GM18907 (cell line): Measurements from ENCODE around the gene STAG3.
"Not testable (repeated sequence)": the region's sequence is repeated elsewhere in the genome, so short reads cannot be mapped to it uniquely, and the experiment has no call there.

ENCODE experiments used
- ATAC-seq: cut with Tn5 transposase; IDR thresholded peaks from one replicate; pipeline ENCODE4 v1.9.1; 2021; ENCODE audit warnings: mild to moderate bottlenecking, moderate library complexity; ENCODE audit not compliant: unreplicated experiment

STAG3 gene

DNA sequence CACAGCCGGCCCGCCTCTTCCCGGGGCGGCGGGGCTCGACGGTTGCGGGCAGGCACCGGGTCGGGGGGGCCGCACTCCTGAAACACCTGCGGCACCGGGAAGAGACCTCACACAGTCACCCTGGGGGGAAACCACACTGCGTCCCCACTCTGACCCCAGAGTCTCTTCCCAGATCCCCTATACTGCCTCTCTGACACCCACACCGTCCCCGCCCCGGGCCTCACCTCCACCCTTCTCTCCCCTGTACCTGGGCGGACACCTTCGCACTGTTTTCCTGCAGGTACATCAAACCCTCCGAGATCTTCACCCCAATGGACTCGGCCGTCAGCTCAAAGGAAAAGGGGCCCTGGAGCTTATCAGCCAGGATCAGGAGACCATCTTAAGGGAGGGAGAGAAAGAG is 5.9 kb upstream of the STAG3 start:
- ATAC-seq = no peak

DNA sequence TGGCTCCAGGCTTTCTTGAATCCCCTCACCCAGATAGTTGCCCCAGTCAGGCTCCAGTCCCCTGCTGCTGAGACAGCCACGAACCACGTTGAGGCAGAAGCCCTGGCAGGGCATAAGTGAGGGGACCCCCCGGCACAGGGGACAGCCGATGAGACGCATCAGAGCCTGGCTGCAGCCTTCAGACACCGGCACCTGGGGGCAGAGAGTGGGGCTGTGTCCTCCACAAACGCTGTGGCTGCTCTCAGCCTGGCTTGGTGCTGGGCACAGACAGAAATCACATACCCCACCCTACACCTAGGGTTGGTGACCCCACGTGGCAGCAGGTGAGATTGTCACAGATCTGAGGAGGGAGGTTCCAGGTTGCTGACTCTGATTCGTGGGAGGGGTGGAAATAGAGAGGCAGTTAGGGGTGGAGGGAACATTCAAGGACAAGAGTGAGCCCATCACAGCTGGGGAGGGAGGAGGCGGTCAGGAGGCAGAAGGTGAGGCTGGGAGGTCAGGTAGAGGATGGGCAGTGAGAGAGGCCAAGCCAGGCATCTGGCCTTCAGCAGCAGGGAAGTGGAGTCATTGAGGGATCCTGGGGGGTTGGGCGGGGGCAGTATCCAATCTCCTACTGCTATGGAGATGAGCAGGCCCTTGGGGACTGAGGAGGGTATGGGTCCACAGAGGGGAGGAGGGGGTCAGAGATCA is 3.8 kb upstream of the STAG3 start:
- ATAC-seq = no peak

GRCh38 chr7:100174582-100174981 is 3.1 kb upstream of the STAG3 start:
- ATAC-seq = no peak

DNA sequence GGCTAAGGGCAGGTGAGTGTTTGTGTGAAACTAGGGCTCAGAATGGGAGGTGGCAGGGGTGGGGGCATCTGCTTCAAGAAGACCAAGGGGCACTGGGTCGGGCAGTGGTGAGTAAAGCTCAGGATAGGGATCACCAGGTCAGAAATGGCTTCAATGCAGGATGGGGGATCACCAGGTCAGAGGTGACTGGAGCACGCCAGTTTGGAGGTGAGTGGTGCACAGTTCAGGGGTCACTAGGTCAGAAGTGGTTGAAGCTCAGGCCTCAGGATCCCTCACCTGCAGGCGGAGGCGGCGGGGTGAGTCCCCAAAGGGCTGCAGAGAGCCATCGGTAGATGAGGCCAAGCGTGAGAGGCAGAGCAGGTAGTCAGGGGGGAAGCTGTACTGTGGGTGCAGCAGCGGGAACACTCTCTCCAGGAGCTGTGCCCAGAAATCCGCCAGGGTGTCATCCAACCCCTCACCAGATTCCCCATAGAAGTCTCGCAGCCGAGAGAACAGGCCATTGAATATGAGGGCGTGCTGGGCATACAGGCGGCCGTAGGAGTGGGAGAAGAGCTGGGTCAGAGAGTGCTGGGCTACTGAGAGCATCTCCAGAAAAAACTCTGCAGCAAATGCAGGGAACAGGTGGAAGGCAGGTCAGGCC is 2.3 kb upstream of the STAG3 start:
- ATAC-seq = no peak

- ATAC-seq = no peak
These were observed 1.3 kb upstream of the STAG3 start for GRCh38 chr7:100176096-100177044.

DNA sequence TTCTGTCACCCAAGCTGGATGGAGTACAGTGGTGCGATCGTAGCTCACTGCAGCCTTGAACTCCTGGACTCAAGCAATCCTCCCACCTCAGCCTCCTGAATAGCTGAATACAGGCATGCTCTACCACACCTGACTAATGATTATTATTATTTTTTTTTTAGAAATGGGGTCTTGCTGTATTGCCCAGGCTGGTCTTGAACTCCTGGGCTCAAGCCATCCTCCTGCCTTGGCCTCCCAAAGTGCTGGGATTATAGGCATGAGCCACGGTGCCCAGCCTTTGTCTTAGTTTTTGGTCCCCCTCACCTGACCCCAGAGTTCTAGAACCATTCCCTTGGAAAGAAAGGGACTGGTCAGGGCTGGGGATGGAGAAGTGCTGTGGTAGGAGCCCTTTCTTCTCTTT is 2.4 kb downstream of the STAG3 start:
- ATAC-seq = not testable (repeated sequence)

DNA sequence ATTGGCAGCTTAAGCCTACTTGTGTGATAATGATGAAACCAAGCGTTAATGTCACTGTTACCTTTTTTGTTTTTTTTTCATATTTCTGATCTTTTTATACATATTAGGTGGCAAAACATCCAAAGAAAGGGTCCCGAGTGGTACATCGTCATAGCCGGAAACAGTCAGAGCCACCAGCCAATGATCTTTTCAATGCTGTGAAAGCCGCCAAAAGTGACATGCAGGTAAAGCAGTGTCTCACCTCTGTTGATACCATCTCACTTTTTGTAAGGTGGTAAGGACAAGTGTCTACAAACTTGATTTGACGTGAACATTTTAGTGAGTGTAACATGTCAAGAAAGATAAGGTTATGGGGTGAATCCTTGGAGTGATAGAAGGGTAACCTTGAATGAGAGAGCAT is 4.9 kb downstream of the STAG3 start:
- not testable (repeated sequence) for ATAC-seq

DNA sequence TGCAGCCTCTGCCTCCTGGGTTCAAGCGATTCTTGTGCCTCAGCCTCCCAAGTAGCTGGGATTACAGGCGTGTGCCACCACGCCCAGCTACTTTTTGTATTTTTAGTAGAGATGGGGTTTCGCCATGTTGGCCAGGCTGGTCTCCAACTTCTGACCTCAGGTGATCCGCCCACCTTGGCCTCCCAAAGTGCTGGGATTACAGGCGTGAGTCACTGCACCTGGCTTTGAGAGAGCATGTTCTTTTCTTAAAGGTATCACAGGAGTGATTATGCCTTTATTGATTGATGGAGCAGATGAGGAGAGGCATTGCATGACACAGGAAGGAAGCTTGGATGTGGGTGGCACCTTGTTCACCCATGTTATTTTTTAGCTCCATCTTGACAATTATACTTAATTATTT is 5.4 kb downstream of the STAG3 start:
- ATAC-seq = not testable (repeated sequence)

GRCh38 chr7:100185726-100186125 is 8.0 kb downstream of the STAG3 start:
- ATAC-seq = no peak

DNA sequence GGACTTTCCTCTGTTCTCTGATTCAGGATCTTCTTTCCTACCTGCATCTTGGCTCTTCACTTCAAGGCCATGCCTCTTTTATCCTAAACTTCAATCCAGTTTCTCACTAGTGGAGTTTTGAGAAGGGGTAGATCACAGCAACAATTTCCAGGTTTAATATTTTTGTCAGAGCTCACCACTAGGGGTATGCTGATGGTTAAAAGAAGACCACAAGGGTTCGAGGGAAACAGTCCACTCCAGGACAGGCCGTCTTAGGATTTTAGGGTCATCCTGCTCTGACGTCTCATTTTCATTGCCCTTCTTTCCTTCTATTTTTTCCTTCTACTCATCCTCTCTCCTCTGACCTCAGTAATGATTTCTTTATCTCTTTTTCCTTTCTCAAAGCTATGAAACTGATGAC is 11.3 kb downstream of the STAG3 start:
- no peak for ATAC-seq

DNA sequence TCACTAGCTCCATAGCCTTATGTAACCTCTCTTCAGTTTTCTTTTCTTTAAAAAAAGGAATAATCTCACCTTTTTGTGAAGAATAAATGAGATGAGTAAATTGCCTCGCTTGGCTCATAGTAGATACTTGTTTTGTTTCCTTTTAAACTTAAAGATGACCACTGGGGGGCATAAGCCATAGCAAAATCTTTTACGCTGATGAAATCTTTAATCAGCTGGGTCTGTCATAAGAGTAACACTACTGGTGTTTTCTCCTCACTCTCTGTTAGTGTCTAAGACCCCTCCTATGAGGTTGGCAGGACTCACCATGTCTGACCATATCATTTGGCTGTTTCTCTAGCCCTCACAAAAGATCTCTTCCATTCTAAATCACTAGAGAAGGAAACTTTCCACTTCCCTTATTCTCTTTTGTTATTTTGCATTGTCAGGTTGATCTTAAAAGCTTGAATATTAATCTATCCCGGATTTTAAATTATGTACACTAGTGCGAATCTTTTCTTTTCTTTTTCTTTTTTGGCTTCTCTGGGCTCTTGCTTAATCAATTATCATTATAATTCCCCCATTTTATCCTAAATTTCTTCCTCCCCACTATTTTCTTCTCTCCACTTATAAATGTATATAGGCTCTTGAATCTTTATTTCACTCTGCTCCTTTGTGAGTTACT is 12.5 kb downstream of the STAG3 start:
- peak; percentile 60 for ATAC-seq

GRCh38 chr7:100191775-100192174 is 14.1 kb downstream of the STAG3 start:
- ATAC-seq = no peak

DNA sequence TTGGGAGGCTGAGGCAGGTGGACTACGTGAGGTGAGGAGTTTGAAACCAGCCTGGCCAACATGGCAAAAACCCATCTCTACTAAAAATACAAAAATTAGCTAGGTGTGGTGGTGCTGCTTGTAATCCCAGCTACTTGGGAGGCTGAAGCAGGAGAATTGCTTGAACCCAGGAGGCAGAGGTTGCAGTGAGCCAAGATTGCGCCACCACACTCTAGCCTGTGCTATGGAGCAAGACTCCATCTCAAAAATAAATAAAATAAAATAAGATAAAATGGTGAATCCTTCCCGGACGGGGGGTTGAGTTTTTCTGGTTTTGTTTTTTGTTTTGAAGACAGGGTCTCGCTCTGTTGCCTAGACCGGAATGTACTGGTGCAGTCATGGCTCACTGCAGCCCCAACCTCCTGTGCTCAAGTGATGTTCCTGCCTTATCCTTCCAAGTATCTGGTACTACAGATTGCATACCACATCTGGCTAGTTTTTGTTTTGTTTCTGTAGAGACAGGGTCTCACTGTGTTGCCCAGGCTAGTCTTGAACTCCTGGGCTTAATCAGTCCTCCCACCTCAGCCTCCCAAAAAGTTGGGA is 14.7 kb downstream of the STAG3 start:
- not testable (repeated sequence) for ATAC-seq

- ATAC-seq = no peak
These were observed 15.3 kb downstream of the STAG3 start for GRCh38 chr7:100192969-100193368.

- ATAC-seq = no peak
These were observed 17.5 kb downstream of the STAG3 start for GRCh38 chr7:100195222-100195621.

DNA sequence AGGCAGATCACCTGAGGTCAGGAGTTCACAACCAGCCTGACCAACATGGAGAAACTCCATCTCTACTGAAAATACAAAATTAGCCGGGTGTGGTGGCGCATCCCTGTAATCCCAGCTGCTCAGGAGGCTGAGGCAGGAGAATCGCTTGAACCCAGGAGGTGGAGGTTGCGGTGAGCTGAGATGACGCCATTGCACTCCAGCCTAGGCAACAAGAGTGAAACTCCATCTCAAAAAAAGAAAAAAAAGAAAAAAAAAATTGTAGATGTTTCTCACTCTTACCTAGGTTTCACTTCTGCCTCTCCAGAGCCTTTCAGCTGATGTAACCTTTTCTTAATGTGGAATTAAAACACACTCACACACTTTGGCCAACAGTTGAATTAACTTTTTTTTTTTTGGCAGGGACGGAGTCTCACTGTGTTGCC is 18.2 kb downstream of the STAG3 start:
- ATAC-seq = not testable (repeated sequence)

DNA sequence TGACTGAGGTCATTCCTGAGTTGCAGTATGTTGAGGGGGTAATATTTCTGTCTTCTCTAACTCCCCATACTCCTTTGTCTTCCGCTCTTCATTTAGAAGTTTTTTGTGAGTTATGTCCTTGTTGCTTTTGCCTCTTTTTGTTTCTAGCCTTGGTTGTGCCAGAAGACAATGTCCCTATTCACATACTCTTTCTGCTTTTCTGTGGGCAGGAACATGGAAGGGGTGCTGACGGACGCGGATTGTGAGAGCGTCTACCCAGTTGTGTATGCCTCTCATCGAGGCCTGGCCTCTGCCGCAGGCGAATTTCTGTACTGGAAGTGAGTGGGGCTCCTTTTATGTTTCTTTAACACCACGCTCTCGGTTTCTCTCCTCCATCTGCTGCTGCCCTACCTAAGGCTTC is 20.5 kb downstream of the STAG3 start:
- no peak for ATAC-seq

DNA sequence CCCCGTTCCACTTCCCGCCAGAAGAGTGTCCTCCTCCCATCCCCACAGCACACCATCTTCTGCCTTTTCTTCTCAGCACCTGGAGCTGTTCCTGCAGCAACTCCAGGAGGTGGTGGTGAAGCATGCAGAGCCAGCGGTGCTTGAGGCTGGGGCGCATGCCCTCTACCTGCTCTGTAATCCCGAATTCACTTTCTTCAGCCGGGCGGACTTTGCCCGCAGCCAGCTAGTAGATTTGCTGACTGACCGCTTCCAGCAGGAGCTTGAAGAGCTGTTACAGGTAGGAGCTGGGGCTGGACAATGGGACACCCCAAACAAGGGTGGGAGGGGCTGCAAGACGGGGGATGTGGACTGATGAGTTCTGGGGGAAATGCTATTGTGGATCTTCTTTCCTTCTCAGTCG is 23.0 kb downstream of the STAG3 start:
- no peak for ATAC-seq

DNA sequence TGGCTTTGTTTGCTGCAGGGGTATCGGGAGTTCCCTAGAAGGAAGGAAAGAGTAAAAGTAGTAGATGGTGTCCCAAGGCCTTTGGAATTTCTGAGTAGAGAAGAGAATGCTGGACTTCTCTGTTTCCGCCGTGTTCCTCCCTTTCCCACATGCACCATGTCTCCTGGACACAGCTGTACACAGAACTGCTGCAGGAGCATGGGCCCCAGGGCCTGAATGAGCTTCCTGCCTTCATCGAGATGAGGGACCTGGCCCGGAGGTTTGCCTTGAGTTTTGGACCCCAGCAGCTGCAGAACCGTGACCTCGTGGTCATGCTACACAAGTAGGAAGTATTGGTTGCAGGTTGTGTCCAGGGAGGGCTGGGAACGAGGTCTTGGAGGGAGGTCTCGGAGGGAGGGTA is 26.7 kb downstream of the STAG3 start:
- no peak for ATAC-seq

GRCh38 chr7:100208911-100209408 is 31.2 kb downstream of the STAG3 start:
- ATAC-seq = peak; percentile 66

GRCh38 chr7:100209493-100209892 is 31.8 kb downstream of the STAG3 start:
- ATAC-seq = no peak
